ENCODE results near the gene SIN3A.

GRCh38 chr15:75452364-75452864, 924 bp upstream of the SIN3A start:
- TF ChIP-seq POLR2AphosphoS5 (IDR thresholded peaks at IDR 0.05; ENCODE audit: low read depth) (no peak; the same call in 1 of the 2 replicates), CTCF (conservative IDR thresholded peaks at IDR 0.05; ENCODE audit: low read depth in 2 of 2) (no peak), ZNF331 (CRISPR knock-in tag; IDR thresholded peaks at IDR 0.05; ENCODE audit: low read depth) (no peak), CREB1 (CRISPR knock-in tag; IDR thresholded peaks at IDR 0.05; ENCODE audit: low read depth) (no peak), EZH2 (IDR thresholded peaks at IDR 0.05; ENCODE audit: low read depth, unreplicated experiment) (no peak), REST (IDR thresholded peaks at IDR 0.05; ENCODE audit: unreplicated experiment) (no peak), JUNB (IDR thresholded peaks at IDR 0.05; ENCODE audit: unreplicated experiment) (no peak), ZNF114 (CRISPR knock-in tag; IDR thresholded peaks at IDR 0.05) (no peak)

All from GM23338 (cell line).